Motor neuron (in vitro differentiated cells): ENCODE results near the gene HIBADH. TPM values are rescaled to one million over a fixed set of nuclear protein-coding genes. Genes with fewer than 3 reads are reported as not detected.

Source experiments
- ATAC-seq, 8 experiments: fragments of 200-7000 bp; cut with Tn5 transposase; replicated peaks in 6 of 8; 2 replicates each; pipeline ENCODE4 v1.8.0; 2021; ENCODE audit warnings: mild to moderate bottlenecking in 8 of 8, moderate library complexity in 8 of 8
- H3K27ac ChIP-seq, 2 donors: fragments of 250-450 bp; sonication (Bioruptor Pico); 2 replicates each; pipeline ENCODE4 v1.9.0; 2021; ENCODE audit warnings: antibody characterized with exemption in 2 of 2, mild to moderate bottlenecking in 2 of 2, moderate library complexity in 1 of 2
- H3K4me1 ChIP-seq, 2 donors: fragments of 250-450 bp; sonication (Bioruptor Pico); replicated peaks in 1 of 2; 2 replicates each; pipeline ENCODE4 v1.6.1; 2021; ENCODE audit warnings: antibody characterized with exemption in 2 of 2, mild to moderate bottlenecking in 2 of 2, moderate library complexity in 1 of 2
- H3K4me3 ChIP-seq, 5 donors: fragments of 250-450 bp; sonication (Bioruptor Pico); 2 replicates each; pipeline ENCODE4 v1.9.0; 2021; ENCODE audit warnings: antibody characterized with exemption in 5 of 5, mild to moderate bottlenecking in 5 of 5, moderate library complexity in 4 of 5
- WGBS, 10 experiments: fragments of 450-650 bp; shearing (Covaris generic); methylation state at CpG; one replicate each; pipeline ENCODE4 v1.0.0; 2022; 5-methylcytosine and 5-hydroxymethylcytosine counted together
- in situ Hi-C, 9 experiments: fragments of 400-800 bp; cut with MboI; loops; one replicate each; pipeline ENCODE4 v1.15.0; 2021; ENCODE audit warnings: low sequenced_read_pairs in 9 of 9, low pct_unique_long_range_greater_than_20kb in 2 of 9; ENCODE audit not compliant: unreplicated experiment in 9 of 9
- total RNA-seq, 8 experiments: library from RNA; unstranded; fragments of 300-600 nt; gene quantifications; 2 replicates each; pipeline versions ENCODE4 v1.2.3 to v1.2.4, GENCODE V29; 2022

Gene HIBADH
- 10 to 100 TPM; 12.0 to 76.3 (median 26.0) TPM for total RNA-seq

GRCh38 chr7:27662490-27663205 is at the start of gene HIBADH:
HIBADH (minus strand) TSS chr7:27662883; CDS start chr7:27662788, 95 bp downstream.
- peak; percentile 94 to 99 (median 99) for ATAC-seq
- H3K4me3 ChIP-seq, result peak within 1 kb of the TSS; percentile 48 to 84 (median 73)
- peak within 1 kb of the TSS; percentile 57 to 69 for H3K27ac ChIP-seq
- peaks cover 3 to 4% of the 10 kb centered on the region in 2 donors for H3K4me1 ChIP-seq
- 0 to 6% (median 0%) methylated on average over 3 to 28 of the region's 67 CpGs; no CpG with 5 or more reads in 3 of the 10 experiments for WGBS, 10 experiments
- in situ Hi-C loops, result no loop called here

DNA sequence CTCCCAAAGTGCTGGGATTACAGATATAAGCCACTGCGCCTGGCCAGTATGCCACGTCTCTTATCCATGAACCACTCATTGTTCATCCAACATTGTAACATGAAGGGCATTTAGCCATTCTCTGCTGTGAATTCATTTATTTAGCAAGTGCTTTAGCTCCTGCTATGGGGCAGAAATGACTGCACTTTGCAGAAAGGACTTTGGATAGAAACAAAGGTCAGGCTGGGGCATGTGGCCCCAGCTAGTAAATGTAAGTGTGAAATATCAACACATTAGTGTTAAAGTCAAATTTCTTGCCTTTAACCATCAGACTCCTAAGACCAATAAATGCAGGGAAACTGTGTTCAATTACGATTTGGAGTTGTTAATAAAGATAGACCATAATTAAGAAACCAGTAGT is 49.5 kb upstream of the HIBADH start:
- H3K4me1 ChIP-seq, result no peaks in the 10 kb centered on the region
- H3K4me3 ChIP-seq, result no peak overlapping the region
- 13 to 86% (median 66%) methylated on average over 1 to 2 of the region's 3 CpGs; no CpG with 5 or more reads in 2 of the 10 experiments for WGBS, 10 experiments
- no peak overlapping the region for H3K27ac ChIP-seq
- in situ Hi-C loops, result no loop called here
- ATAC-seq, result no peak

- no peaks in the 10 kb centered on the region for H3K4me1 ChIP-seq
- peak in 7 of 8 experiments; percentile 48 to 98 (median 86) for ATAC-seq
- H3K27ac ChIP-seq, result no peak overlapping the region
- in situ Hi-C loops, result no loop called here
- 0 to 100% (median 76%) methylated on average over 1 to 2 of the region's 2 CpGs; no CpG with 5 or more reads in 1 of the 10 experiments for WGBS, 10 experiments
- H3K4me3 ChIP-seq, result no peak overlapping the region
Observed at GRCh38 chr7:27709137-27710075, 46.7 kb upstream of the HIBADH start.

- WGBS, 10 experiments, result 83 to 100% (median 95%) methylated on average over 1 to 6 of the region's 6 CpGs; no CpG with 5 or more reads in 2 of the 10 experiments
- no peak overlapping the region for H3K4me3 ChIP-seq
- no peak overlapping the region for H3K27ac ChIP-seq
- no peak for ATAC-seq
- in situ Hi-C loops, result no loop called here
- no peaks in the 10 kb centered on the region for H3K4me1 ChIP-seq
Observed at GRCh38 chr7:27708485-27708884, 45.8 kb upstream of the HIBADH start.

DNA sequence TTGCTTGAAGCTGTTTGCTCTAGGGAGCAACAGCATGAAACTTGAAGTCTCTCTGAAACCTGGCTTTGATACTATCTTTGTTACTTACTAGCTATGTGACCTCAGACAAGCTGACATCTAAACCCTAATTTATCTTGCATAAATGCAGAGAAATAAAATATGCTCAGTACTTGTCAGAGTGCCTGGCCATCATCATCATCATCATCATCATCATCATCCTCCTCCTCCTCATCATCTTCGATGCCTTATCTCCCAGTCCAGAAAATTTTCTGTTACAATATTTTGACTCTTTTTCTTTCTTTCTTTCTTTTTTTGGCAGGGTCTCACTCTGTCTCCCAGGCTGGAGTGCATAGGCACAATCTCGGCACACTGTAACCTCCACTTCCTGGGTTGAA is 42.5 kb upstream of the HIBADH start:
- 42 to 100% (median 93%) methylated on average over 1 to 2 of the region's 2 CpGs; no CpG with 5 or more reads in 2 of the 10 experiments for WGBS, 10 experiments
- Histone ChIP-seq H3K4me3 (no peak overlapping the region), H3K27ac (no peak overlapping the region), H3K4me1 (no peaks in the 10 kb centered on the region)
- no peak for ATAC-seq
- in situ Hi-C loops, result no loop called here

GRCh38 chr7:27704422-27705199 is 41.9 kb upstream of the HIBADH start:
- ATAC-seq, result no peak
- in situ Hi-C loops, result no loop called here

GRCh38 chr7:27703181-27703580 is 40.5 kb upstream of the HIBADH start:
- H3K4me3 ChIP-seq, result no peak overlapping the region
- in situ Hi-C loops, result no loop called here
- no peak overlapping the region for H3K27ac ChIP-seq
- ATAC-seq, result no peak
- no peaks in the 10 kb centered on the region for H3K4me1 ChIP-seq
- 80 to 100% (median 88%) methylated on average over 1 of the region's 1 CpG; no CpG with 5 or more reads in 4 of the 10 experiments for WGBS, 10 experiments

More at GRCh38 chr7:27704422-27705199, 41.9 kb upstream of the HIBADH start:
- Histone ChIP-seq H3K4me3 (no peak overlapping the region), H3K27ac (no peak overlapping the region), H3K4me1 (no peaks in the 10 kb centered on the region)
- 27 to 100% (median 96%) methylated on average over 1 to 3 of the region's 3 CpGs for WGBS, 10 experiments

GRCh38 chr7:27700501-27700900 is 37.8 kb upstream of the HIBADH start:
- Histone ChIP-seq H3K4me1 (no peaks in the 10 kb centered on the region), H3K4me3 (no peak overlapping the region), H3K27ac (no peak overlapping the region)
- ATAC-seq, result no peak
- in situ Hi-C loops, result no loop called here
- WGBS, 10 experiments, result 23 to 100% (median 93%) methylated on average over 2 to 6 of the region's 6 CpGs

GRCh38 chr7:27699751-27700150 is 37.1 kb upstream of the HIBADH start:
- WGBS, 10 experiments, result 38 to 100% (median 88%) methylated on average over 1 to 2 of the region's 2 CpGs; no CpG with 5 or more reads in 1 of the 10 experiments
- in situ Hi-C loops, result loop anchor here in 1 of 9 experiments (25.0 kb wide), 1 partner anchor 213 kb away; no protein-coding TSS in a partner anchor

GRCh38 chr7:27697861-27698430 is 35.3 kb upstream of the HIBADH start:
- peaks cover 0 to 7% of the 10 kb centered on the region in 2 donors for H3K4me1 ChIP-seq
- 10 to 80% (median 61%) methylated on average over 1 to 2 of the region's 3 CpGs; no CpG with 5 or more reads in 2 of the 10 experiments for WGBS, 10 experiments
- peak in 7 of 8 experiments; percentile 66 to 88 (median 75) for ATAC-seq
- no peak overlapping the region for H3K4me3 ChIP-seq
- in situ Hi-C loops, result loop anchor here in 1 of 9 experiments (25.0 kb wide), 1 partner anchor 214 kb away; no protein-coding TSS in a partner anchor
- H3K27ac ChIP-seq, result no peak overlapping the region

More at GRCh38 chr7:27699751-27700150, 37.1 kb upstream of the HIBADH start:
- Histone ChIP-seq H3K27ac (no peak overlapping the region), H3K4me1 (no peaks in the 10 kb centered on the region), H3K4me3 (no peak overlapping the region)
- no peak for ATAC-seq

DNA sequence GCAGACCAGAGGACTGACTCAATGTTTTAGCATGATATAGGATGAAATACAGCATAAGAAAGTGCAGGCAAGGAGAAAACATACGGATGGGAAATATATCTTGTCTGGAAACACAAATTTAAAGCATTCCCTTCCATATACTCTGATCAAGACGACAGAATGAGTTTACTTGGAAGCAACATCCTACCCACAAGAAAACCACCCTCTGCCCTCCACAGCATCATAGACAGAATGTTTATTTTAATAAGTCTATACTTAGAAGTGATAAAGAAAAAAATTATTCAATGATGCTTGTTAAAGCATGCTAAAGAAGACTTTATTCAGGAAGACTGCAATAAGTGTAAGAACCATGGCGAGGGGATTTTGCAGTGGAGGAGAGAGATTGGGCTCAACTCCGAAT is 32.4 kb upstream of the HIBADH start:
- 60 to 100% (median 87%) methylated on average over 1 to 4 of the region's 4 CpGs; no CpG with 5 or more reads in 1 of the 10 experiments for WGBS, 10 experiments
- Histone ChIP-seq H3K27ac (no peak overlapping the region), H3K4me1 (peaks cover 0 to 7% of the 10 kb centered on the region in 2 donors), H3K4me3 (no peak overlapping the region)
- no peak for ATAC-seq
- in situ Hi-C loops, result loop anchor here in 1 of 9 experiments (25.0 kb wide), 1 partner anchor 217 kb away; no protein-coding TSS in a partner anchor

- ATAC-seq, result peak in 2 of 8 experiments; percentile 36 to 49
- Histone ChIP-seq H3K27ac (no peak overlapping the region), H3K4me3 (no peak overlapping the region), H3K4me1 (peaks cover 0 to 7% of the 10 kb centered on the region in 2 donors)
- in situ Hi-C loops, result loop anchor here in 1 of 9 experiments (25.0 kb wide), 1 partner anchor 219 kb away; no protein-coding TSS in a partner anchor
- WGBS, 10 experiments, result 40 to 100% (median 74%) methylated on average over 1 to 3 of the region's 3 CpGs
Observed at GRCh38 chr7:27693794-27694193, 31.1 kb upstream of the HIBADH start.
